ENCODE data around the gene E4F1.

DNA sequence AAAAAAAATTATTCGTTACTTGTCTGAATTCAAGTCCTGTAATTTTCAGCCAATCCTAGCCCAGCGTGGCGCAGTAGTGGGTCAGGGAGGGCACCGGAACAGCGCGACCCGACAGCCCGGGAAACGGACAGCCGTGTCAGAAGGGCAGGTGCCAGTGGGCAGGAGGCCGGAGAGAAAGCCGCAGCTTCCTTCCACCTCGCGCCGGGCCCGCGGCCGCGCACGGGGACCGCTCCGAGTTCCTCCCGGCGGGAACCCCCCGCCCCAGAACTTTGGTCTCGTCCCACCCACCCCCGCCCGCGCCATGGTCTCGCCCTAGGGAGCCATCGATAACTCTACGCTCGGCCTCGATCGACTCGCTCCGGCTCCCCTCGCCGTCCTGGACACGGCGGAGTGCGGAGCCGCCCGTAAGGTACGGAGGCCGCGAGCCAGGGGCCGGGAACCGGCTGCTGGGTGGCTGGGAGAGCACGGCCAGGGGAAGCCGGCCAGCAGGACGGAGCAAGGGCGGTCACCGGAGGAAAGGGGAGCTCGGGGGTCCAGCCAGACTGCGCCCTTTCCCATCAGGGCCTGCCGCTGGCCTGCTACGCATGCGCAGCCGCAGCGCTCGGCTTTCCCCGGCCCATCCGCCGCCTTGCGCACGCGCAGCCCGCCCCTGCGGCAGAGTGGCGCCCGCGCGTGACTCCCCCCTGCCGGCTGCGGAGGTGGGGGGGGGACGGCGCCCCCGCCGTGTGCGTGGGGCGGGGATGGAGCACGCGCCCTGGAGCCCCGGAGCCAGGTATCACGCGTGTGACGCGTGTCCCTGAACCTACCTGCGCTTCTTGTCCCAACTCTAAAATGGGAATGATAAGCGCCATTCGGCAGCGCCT, 18.1 kb upstream of the E4F1 start, which contains the start of gene MLST8:
- TF ChIP-seq MEIS2 (IDR thresholded peaks at IDR 0.05; ENCODE audit: partially characterized antibody), result peak; percentile 99
- TF ChIP-seq IRF2 (CRISPR knock-in tag; IDR thresholded peaks at IDR 0.05), result no peak
- TF ChIP-seq HDAC1 (IDR thresholded peaks at IDR 0.05), result peak in 1 of 2 experiments; percentile 67; a peak in 1 of 4 replicates
- peak; percentile 88 for TF ChIP-seq POLR2AphosphoS5 (IDR thresholded peaks at IDR 0.05; ENCODE audit: control insufficient read depth, insufficient read depth, low read depth, low read length)
- peak; percentile 89 for TF ChIP-seq RBBP5 (IDR thresholded peaks at IDR 0.05; ENCODE audit: borderline replicate concordance, insufficient read depth, low read length, poor library complexity, severe bottlenecking)

All from K562 (cell line).